Motor neuron (in vitro differentiated cells): ENCODE results near the gene IQSEC3. TPM values are rescaled to one million over a fixed set of nuclear protein-coding genes. Genes with fewer than 3 reads are reported as not detected.

Experiments
- ATAC-seq, 8 experiments: fragments of 200-7000 bp; cut with Tn5 transposase; replicated peaks in 6 of 8; 2 replicates each; pipeline ENCODE4 v1.8.0; 2021; ENCODE audit warnings: mild to moderate bottlenecking in 8 of 8, moderate library complexity in 8 of 8
- H3K27ac ChIP-seq, 2 donors: fragments of 250-450 bp; sonication (Bioruptor Pico); 2 replicates each; pipeline ENCODE4 v1.9.0; 2021; ENCODE audit warnings: antibody characterized with exemption in 2 of 2, mild to moderate bottlenecking in 2 of 2, moderate library complexity in 1 of 2
- H3K4me1 ChIP-seq, 2 donors: fragments of 250-450 bp; sonication (Bioruptor Pico); replicated peaks in 1 of 2; 2 replicates each; pipeline ENCODE4 v1.6.1; 2021; ENCODE audit warnings: antibody characterized with exemption in 2 of 2, mild to moderate bottlenecking in 2 of 2, moderate library complexity in 1 of 2
- H3K4me3 ChIP-seq, 5 donors: fragments of 250-450 bp; sonication (Bioruptor Pico); 2 replicates each; pipeline ENCODE4 v1.9.0; 2021; ENCODE audit warnings: antibody characterized with exemption in 5 of 5, mild to moderate bottlenecking in 5 of 5, moderate library complexity in 4 of 5
- WGBS, 10 experiments: fragments of 450-650 bp; shearing (Covaris generic); methylation state at CpG; one replicate each; pipeline ENCODE4 v1.0.0; 2022; 5-methylcytosine and 5-hydroxymethylcytosine counted together
- in situ Hi-C, 9 experiments: fragments of 400-800 bp; cut with MboI; loops; one replicate each; pipeline ENCODE4 v1.15.0; 2021; ENCODE audit warnings: low sequenced_read_pairs in 9 of 9, low pct_unique_long_range_greater_than_20kb in 2 of 9; ENCODE audit not compliant: unreplicated experiment in 9 of 9
- total RNA-seq, 8 experiments: library from RNA; unstranded; fragments of 300-600 nt; gene quantifications; 2 replicates each; pipeline versions ENCODE4 v1.2.3 to v1.2.4, GENCODE V29; 2022

Gene IQSEC3
- total RNA-seq, 8 experiments from 2014 or later = 0.09 to 5.6 (median 1.8) TPM

DNA sequence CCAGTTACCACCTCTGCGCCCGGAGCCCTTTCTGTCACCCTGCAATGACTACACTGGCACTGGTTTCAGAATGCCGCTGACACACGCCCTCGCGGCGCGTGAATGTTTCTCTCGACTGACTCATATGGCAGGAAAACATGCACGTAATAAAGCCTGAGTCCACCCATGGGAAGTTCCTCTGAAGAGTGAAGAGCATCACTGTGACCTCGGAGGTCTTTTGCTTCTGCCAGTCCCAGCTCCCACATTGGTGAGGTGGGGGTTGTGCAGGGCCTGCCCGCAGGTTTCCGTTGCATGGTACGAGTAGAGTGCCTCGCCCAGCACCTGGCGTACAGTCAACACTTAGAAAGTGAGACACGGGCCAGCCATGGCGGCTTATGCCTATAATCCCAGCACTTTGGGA, 158.4 kb downstream of the IQSEC3 start:
- WGBS, 10 experiments = 70 to 100% (median 80%) methylated on average over 2 to 15 of the region's 18 CpGs; no CpG with 5 or more reads in 4 of the 10 experiments
- ATAC-seq = no peak

DNA sequence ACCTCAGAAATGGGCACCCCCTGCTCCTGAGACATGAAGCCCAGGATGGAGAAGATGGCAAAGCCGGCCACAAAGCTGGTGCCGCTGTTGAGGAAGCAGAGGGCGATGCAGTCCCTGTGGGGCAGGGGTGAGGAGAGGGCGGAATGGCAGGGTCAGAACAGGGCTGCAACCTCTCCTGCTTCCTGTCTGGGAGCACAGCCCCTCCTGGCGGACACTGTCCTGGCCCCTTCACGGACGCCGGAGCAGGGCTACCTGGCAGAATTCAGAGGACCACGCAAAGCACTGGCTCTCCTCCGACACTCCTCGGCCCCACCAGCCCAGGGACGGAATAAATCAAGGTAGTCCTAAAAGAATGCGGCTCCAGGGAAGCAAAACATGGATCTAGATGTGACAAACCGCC, 159.8 kb downstream of the IQSEC3 start:
- Histone ChIP-seq H3K27ac (no peak overlapping the region), H3K4me1 (no peaks in the 10 kb centered on the region), H3K4me3 (no peak overlapping the region)
- in situ Hi-C loops = no loop called here
- WGBS, 10 experiments = 95% methylated on average over 3 of the region's 14 CpGs; no CpG with 5 or more reads in 9 of the 10 experiments
- ATAC-seq = no peak

More for the DNA sequence above, 158.4 kb downstream of the IQSEC3 start:
- Histone ChIP-seq H3K4me1 (peaks cover 0 to 5% of the 10 kb centered on the region in 2 donors), H3K4me3 (no peak overlapping the region), H3K27ac (no peak overlapping the region)
- in situ Hi-C loops = no loop called here

DNA sequence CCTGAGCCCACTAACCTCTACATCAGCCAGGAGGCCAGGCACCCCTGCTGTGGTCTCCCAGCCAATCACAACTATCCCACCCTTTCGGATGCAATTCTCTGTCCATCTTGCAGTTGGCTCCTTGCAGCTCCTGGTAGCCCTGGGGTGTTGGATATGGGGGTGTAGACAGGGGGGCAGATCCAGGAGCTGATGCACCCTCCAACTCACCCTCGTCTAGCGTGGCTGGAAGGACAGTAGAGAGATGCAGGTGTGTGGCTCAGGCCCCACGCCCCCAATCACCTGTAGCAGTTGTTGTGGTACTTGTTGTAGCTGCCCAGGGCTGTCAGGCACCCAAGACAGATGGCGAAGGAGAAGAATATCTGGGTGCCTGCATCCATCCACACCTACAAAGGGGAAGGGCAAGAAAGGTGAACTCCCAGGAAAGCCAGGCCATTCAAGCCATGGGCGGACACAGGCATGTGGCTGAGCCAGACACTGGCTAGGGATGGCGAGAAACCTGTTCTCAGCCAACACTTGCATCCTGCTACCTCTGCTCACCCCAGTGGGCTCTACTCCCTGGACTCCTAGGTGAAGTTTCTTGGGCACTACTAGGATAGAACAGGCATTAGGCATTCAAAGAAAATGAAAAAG, 160.8 kb downstream of the IQSEC3 start:
- 20 to 80% (median 80%) methylated on average over 1 to 3 of the region's 7 CpGs; no CpG with 5 or more reads in 6 of the 10 experiments for WGBS, 10 experiments
- in situ Hi-C loops = no loop called here
- Histone ChIP-seq H3K4me3 (no peak overlapping the region), H3K4me1 (no peaks in the 10 kb centered on the region), H3K27ac (no peak overlapping the region)
- no peak for ATAC-seq

Other genes starting within 250 kb of the IQSEC3 start
- 1 to 10 TPM in 6 of 8 experiments, under 1 TPM in 2; 0.11 to 8.1 (median 3.9) TPM for gene SLC6A12, start 147.4 kb downstream of the IQSEC3 start, total RNA-seq
- gene SLC6A13, start 196.1 kb downstream of the IQSEC3 start, total RNA-seq = 10 to 100 TPM in 2 of 8 experiments, 1 to 10 TPM in 1, under 1 TPM in 5; 0.38 to 34.6 (median 0.93) TPM